B cell (primary cell): ENCODE results near the gene GHR.
"Not testable (repeated sequence)": the region's sequence is repeated elsewhere in the genome, so short reads cannot be mapped to it uniquely, and the experiment has no call there.

Source experiments
- EZH2 ChIP-seq: IDR thresholded peaks from 2 replicates; pipeline ENCODE4 v1.6.1; 2012; ENCODE audit warnings: borderline replicate concordance, low read depth, mild to moderate bottlenecking, moderate library complexity, low read length; ENCODE audit not compliant: insufficient read depth, poor library complexity, severe bottlenecking
- TF ChIP-seq, protein P1 (sequence below): fragments of 200-600 bp; IDR thresholded peaks from one replicate; pipeline ENCODE4 v1.8.0; 2022; ENCODE audit warnings: antibody characterized with exemption, mild to moderate bottlenecking

DNA sequence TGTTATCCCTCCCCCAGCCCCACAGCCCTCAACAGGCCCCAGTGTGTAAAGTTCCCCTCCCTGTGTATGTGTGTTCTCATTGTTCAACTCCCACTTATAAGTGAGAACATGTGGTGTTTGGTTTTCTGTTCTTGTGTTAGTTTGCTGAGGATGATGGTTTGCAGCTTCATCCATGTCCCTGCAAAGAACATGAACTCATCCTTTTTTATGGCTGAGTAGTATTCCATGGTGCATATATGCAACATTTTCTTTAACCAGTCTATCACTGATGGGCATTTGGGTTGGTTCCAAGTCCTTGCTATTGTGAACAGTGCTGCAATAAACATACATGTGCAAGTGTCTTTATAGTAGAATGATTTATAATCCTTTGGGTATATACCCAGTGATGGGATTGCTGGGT is 261.8 kb downstream of the GHR start:
- TF ChIP-seq, protein P1, sequence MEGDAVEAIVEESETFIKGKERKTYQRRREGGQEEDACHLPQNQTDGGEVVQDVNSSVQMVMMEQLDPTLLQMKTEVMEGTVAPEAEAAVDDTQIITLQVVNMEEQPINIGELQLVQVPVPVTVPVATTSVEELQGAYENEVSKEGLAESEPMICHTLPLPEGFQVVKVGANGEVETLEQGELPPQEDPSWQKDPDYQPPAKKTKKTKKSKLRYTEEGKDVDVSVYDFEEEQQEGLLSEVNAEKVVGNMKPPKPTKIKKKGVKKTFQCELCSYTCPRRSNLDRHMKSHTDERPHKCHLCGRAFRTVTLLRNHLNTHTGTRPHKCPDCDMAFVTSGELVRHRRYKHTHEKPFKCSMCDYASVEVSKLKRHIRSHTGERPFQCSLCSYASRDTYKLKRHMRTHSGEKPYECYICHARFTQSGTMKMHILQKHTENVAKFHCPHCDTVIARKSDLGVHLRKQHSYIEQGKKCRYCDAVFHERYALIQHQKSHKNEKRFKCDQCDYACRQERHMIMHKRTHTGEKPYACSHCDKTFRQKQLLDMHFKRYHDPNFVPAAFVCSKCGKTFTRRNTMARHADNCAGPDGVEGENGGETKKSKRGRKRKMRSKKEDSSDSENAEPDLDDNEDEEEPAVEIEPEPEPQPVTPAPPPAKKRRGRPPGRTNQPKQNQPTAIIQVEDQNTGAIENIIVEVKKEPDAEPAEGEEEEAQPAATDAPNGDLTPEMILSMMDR = not testable (repeated sequence)
- TF ChIP-seq EZH2 = not testable (repeated sequence)
